ENCODE data around the gene E2F4. TPM values are rescaled to one million over a fixed set of nuclear protein-coding genes. Genes with fewer than 3 reads are reported as not detected.

E2F4 gene, protein sequence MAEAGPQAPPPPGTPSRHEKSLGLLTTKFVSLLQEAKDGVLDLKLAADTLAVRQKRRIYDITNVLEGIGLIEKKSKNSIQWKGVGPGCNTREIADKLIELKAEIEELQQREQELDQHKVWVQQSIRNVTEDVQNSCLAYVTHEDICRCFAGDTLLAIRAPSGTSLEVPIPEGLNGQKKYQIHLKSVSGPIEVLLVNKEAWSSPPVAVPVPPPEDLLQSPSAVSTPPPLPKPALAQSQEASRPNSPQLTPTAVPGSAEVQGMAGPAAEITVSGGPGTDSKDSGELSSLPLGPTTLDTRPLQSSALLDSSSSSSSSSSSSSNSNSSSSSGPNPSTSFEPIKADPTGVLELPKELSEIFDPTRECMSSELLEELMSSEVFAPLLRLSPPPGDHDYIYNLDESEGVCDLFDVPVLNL
- 37.8 and 66.9 TPM in 2 replicates for total RNA-seq

DNA sequence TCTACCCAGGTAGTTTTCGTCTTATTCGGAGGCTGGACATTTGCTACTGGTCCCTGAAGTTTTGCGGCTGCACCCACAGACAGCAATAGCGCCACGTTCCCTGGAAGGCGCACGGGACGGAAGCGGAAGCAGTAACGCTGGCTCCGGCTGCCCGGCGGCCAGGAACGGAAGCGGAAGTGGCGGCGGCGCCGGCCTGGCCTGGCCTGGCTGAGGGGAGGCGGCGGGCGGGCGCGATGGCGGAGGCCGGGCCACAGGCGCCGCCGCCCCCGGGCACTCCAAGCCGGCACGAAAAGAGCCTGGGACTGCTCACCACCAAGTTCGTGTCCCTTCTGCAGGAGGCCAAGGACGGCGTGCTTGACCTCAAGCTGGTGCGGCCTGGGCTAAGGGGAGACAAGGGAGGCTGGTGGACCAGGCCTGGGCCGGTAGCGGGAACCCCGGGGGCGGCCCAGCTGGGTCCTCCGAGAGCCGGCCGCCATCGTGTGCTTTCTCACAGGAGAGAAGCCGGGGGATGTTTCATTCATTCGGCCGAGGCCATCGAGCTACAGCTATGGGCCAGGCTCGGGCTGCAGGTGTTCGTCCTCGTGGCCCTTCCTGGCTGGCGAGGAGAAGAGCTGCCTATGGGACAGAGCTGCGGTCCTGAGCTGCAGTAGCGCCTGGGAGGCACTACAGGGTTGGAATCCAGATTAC lies at the start of gene E2F4:
Gene E2F4, plus strand, starts transcription at position 161 of the 687 bp plus-strand sequence. Its CDS starts 73 bp downstream, at position 234.

DNA sequence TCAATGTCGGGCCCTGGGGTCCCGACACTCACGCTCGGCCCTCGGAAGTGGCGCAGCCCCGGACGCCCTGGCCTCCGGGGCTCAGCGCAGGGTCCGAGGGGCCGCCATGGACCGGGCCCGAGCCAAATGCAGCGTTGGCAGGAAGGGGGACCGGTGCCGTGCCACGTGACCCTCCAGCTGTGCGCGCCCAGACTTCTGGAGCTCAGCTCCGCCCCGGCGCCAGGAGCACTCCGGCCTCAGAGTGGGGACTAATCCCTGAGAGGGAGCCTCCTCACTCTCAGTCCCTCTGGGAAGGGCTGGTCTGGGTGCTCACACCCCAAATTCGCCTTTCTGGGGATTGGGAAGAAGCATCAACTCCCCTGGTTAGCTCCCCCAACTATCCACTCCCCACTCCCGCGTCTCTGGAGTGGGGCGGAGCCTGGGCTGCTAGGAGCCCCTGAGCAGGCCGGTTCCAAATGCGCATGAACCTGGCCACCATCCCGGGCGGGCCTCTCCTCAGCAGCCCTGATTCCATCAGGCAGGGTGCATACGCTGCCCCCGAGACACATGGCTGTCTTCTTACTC lies 41.0 kb upstream of the E2F4 start, which contains the start of gene B3GNT9:
Gene B3GNT9, minus strand, starts transcription at position 166 of the 564 bp plus-strand sequence. CDS start 513 bp downstream, outside the sequence.

DNA sequence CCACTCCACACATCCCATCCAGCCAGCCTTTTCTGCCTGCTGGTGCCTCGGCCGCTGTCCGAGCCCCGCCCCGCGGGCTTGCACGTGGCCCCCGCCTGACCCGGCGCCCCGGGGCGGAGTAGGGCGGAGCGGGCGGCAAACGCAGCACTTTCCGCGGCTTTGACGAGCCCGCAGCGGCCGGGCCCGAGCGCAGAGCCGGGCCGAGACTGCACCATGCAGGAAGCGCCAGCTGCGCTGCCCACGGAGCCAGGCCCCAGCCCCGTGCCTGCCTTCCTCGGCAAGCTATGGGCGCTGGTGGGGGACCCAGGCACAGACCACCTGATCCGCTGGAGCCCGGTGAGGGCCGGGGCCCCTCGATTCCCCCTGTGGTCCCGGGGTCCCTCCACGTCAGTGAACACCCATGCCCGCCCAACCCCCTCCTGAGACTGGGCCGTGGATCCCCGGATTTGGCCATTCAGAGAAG lies 27.3 kb upstream of the E2F4 start, which contains the start of gene HSF4:
Gene HSF4, plus strand, starts transcription at position 147 of the 463 bp plus-strand sequence. Its CDS starts 67 bp downstream, at position 214.

DNA sequence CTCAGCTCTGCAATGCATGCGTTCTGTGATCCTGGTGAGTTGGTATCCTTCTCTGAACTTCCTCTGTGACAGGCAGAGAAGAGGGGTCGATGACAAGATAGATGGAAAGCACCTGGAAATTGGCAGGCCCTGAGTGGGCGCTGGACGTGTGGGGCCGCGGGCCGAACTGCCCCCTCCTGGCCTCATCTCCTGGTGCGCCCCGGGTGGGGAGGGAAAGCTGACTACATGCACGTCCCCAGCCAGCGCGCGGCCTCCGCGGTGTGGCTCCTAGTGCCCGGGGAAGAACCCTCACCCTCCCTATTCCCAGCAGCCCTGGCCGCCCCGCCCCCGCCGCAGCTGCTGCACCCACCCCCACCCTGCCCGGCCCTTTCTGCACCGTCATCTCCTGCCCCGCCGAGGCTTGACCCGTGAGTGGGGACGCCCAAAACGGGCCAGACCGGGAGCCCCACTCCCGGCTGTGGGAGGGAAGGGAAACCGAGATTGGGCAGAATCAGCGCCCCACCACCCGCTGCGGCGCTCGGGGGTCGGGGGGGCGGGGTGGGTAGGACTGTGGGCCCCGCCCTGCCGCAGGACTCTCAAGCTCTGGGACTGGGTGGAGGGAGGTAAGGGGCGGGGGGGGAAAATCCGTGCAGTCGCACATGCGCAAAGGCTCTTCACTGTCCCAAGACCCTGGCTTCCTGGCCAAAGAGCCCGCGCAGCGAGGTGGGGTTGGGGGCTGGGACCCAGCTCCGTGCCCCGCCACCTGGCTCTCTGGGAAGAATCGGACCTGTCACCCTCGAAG lies 21.6 kb upstream of the E2F4 start, which contains the start of gene NOL3:
Gene NOL3, plus strand, starts transcription at position 371 of the 781 bp plus-strand sequence.

DNA sequence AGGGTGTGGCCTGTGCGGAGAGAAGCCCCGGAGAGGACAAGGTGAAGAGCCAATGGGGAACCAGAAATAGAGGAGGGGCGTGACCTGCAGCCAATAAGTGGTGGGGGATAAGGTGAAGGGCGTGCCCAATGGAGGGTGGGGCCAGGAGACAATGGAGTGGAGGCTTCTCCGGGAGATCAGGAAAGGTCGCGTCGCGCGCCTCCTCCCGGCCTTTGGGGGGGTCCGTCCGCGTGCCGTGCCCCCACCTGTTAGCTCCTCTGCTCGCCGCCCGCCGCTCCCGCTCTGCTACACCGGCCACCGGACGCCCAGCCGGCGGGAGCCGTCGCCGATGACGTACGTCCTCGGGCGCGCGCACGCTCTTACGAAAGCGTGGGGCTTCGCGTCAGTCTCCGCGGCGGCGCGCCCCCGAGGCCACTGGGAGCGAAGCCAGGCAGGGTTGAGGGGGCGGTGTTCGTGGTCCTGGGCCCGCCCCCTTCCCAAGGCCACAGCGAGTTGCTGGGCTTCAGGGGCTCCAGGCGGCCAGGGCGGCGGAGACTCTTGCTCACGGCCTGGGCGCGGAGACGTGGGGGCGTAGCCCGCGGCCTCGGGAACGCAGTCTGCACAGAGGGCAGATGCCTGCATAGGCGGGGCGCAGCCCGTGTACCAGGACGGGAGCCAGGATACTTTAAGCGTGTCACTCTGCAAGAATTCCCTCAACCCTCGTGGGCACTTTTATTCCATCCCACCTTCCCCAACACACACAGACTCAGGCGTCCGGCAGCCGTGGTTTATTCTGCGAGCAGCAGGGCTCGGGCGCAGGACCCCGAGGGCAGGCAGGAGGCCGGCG lies 8.1 kb upstream of the E2F4 start, which contains the start of gene MATCAP1:
Gene MATCAP1, minus strand, starts transcription at position 337 of the 826 bp plus-strand sequence. CDS start 3,353 bp downstream, outside the sequence.

DNA sequence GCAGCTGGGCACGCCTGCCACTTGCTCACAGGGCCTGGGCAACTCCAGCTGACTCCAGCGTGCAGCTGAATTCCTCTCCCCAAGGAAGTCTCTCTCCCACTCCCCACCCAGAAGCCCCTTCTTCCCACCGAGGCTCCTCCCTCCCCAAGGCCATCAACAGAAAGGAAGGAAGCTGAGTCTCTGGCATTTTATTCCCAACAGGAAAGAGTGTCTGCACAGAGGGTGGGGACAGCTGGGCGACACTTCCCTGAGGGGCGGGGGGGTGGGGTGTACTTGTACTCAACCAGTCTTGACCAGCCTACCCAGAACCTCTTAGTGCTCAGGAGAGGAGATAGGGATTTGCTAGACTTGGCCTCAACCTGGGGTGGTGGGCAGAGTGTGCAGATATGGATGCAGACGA lies 1.9 kb upstream of the E2F4 start, which contains the start of gene EXOC3L1:
Gene EXOC3L1, minus strand, starts transcription at position 96 of the 400 bp plus-strand sequence. CDS start 460 bp downstream, outside the sequence.

DNA sequence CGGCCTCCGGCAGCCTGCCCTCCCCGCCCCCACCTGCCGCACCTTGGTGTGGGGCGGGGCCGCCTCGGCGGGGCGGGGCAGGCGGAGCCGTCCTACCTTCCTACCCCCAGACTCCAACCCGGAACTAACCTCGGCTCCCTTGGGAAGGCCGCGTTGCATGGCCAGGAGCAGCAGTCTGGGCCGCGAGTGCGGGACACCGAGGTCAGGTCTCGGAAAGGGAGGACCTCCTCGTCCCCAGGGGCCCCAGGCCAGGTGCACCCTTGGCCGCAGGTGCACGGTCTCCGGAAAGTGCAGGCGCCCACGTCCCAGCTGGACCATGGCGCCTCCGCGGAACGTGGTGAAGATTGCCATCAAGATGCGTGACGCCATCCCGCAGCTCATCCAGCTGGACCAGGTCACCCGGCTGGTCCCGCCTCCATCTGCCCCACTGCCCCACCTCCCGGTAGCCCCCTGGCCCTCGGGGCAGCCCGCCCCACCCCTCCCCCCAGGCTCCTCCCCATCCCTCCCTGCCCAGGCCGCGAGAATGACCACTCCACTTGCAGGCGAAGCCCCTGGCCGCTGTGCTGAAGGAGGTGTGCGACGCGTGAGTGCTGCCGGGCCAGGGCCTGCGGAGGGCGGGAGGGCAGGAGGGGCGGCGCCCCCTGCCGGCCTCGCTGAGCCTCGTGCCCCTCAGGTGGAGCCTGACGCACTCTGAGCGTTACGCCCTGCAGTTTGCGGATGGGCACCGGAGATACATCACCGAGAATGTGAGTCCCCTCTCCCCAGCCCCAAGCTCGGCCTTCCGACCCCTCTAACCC lies 7.3 kb downstream of the E2F4 start, which contains the start of gene ELMO3:
Gene ELMO3, plus strand, starts transcription at position 121 of the 797 bp plus-strand sequence. Its CDS starts 196 bp downstream, at position 317.

DNA sequence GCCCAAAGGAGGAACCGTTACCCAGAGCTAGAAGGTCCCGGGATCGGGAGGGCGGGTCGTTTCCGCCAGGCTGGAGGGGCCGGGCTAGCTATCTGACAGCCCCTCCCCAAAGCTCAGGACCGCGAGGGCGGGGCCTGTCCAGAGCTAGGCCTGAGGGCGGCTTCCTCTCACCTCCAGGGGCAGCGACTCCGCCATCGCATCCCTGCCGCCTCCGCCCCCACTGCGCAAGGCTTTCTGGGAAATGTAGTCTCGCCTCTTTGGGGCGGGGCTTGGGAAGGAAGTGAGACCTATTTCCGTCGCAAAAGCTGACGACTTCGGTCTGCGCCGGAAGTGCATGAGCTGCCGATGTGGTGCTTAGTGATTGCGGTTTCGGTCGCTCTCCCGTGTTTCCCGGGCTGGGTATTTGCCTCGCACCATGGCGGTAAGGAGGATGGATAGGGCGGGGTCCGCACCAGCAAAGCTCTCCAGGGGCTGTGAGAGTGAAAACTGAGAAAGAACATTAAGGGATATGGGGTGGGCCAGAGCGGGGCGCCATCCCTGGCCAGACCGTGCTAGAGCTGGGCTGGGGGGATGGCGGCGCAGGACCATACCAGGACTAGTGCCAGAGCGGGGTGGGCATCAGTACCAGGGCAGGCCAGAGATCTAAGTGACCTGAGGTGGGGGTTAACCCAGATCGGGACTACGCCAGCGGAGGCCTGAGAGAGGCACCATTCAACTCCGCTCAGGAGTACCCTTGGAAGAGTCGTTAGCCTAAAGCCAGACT lies 35.0 kb downstream of the E2F4 start, which contains the start of gene TMEM208:
Gene TMEM208, plus strand, starts transcription at position 327 of the 763 bp plus-strand sequence. Its CDS starts 89 bp downstream, at position 416.

DNA sequence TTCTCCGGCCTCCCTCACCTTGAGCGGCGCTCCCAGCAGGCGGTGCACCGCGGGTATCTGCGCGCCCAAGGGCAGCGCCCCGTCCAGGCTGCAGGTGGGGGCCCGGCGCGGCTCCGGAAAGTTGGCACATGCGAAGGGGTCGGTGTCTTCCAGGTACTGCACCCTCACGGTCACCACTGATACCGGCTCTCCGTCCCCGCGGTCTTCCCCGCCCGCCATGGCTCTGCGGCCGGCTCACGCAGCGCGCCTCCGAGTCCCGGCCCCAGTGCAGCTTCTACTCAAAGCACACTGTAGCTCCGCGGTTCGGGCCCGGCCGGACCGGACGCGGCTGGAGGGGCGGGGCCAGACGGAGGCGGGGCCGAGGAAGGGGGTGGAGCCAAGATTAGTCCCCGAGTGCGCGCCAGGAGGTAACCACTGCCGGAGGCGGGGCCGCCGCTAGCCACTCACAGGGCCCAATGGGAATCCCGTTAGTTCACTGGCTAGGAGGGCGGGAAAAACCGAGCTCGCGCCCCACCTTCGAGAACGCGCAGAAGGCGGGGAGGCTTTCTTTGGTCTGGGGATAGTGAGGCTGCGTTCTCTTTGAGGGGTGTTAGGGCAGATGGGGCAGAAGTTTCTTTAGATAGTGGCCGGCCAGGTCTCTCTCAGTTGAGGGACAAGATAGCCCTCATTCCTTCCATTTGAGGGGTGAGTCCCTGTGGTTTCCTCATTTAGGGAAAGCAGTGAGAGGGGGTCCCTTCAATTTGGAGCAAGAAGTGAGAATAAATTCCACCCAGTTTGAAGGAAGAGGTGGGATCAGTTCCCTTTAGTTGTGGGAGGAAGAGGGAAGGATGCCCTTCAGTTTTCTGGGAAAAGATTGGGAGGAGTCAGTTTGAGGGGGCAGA lies 55.5 kb downstream of the E2F4 start, which contains the start of gene FHOD1:
Gene FHOD1, minus strand, starts transcription at position 290 of the 881 bp plus-strand sequence. Its CDS starts 71 bp downstream, at position 219.

Other genes starting within 250 kb of the E2F4 start
- gene CES3, start 230.9 kb upstream of the E2F4 start, total RNA-seq, result 0.56 TPM in 1 of 2 replicates, not detected in the other
- 0.58 and 1.1 TPM in 2 replicates for gene CES4A, start 203.6 kb upstream of the E2F4 start, total RNA-seq
- 111 and 209 TPM in 2 replicates for gene CBFB, start 163.0 kb upstream of the E2F4 start, total RNA-seq
- 8.2 and 11.1 TPM in 2 replicates for gene PHAF1, start 82.2 kb upstream of the E2F4 start, total RNA-seq
- 27.4 and 42.3 TPM in 2 replicates for gene B3GNT9, start 41.2 kb upstream of the E2F4 start, total RNA-seq
- 15.7 and 22.8 TPM in 2 replicates for gene TRADD, start 32.2 kb upstream of the E2F4 start, total RNA-seq
- gene FBXL8, start 32.2 kb upstream of the E2F4 start, total RNA-seq, result 5.9 and 12.4 TPM in 2 replicates
- 0.58 and 12.1 TPM in 2 replicates for gene HSF4, start 27.4 kb upstream of the E2F4 start, total RNA-seq
- gene NOL3, start 21.6 kb upstream of the E2F4 start, total RNA-seq, result 11.1 and 20.6 TPM in 2 replicates
- gene MATCAP1, start 8.2 kb upstream of the E2F4 start, total RNA-seq, result 10.7 and 17.3 TPM in 2 replicates
- under 0.01 and 0.56 TPM in 2 replicates for gene EXOC3L1, start 2.0 kb upstream of the E2F4 start, total RNA-seq
- 0.28 and 0.38 TPM in 2 replicates for gene ELMO3, start 7.0 kb downstream of the E2F4 start, total RNA-seq
- gene TMEM208, start 35.0 kb downstream of the E2F4 start, total RNA-seq, result 40.6 and 70.5 TPM in 2 replicates
- 11.8 and 26.1 TPM in 2 replicates for gene FHOD1, start 55.3 kb downstream of the E2F4 start, total RNA-seq
- gene SLC9A5, start 56.8 kb downstream of the E2F4 start, total RNA-seq, result 1.2 and 2.3 TPM in 2 replicates
- gene PLEKHG4, start 87.4 kb downstream of the E2F4 start, total RNA-seq, result 5.6 and 10.2 TPM in 2 replicates
- gene KCTD19, start 134.6 kb downstream of the E2F4 start, total RNA-seq, result under 0.01 TPM in 1 of 2 replicates, not detected in the other
- 0.28 TPM in 1 of 2 replicates, not detected in the other for gene LRRC36, start 134.7 kb downstream of the E2F4 start, total RNA-seq
- 0.28 and 0.77 TPM in 2 replicates for gene TPPP3, start 201.3 kb downstream of the E2F4 start, total RNA-seq
- gene ZDHHC1, start 224.3 kb downstream of the E2F4 start, total RNA-seq, result 1.7 and 5.4 TPM in 2 replicates
- not detected in 2 replicates for gene HSD11B2, start 239.0 kb downstream of the E2F4 start, total RNA-seq

Measured in regular cardiac myocyte (primary cell).